ENCODE results near the gene POPDC2.

Gene POPDC2

GRCh38 chr3:119641416-119641815 lies 19.0 kb downstream of the POPDC2 start:
- in situ Hi-C loops (cut with MboI; ENCODE audit: low sequenced_read_pairs): no loop called here

GRCh38 chr3:119639494-119640350 lies 20.7 kb downstream of the POPDC2 start:
- in situ Hi-C loops (cut with MboI; ENCODE audit: low sequenced_read_pairs): no loop called here

GRCh38 chr3:119637679-119638477 lies 22.5 kb downstream of the POPDC2 start:
- in situ Hi-C loops (cut with MboI; ENCODE audit: low sequenced_read_pairs): no loop called here

- in situ Hi-C loops (cut with MboI; ENCODE audit: low sequenced_read_pairs): no loop called here
Observed at GRCh38 chr3:119636891-119637611, 23.3 kb downstream of the POPDC2 start.

GRCh38 chr3:119636249-119636648 lies 24.1 kb downstream of the POPDC2 start:
- in situ Hi-C loops (cut with MboI; ENCODE audit: low sequenced_read_pairs): no loop called here

GRCh38 chr3:119635719-119636118 lies 24.7 kb downstream of the POPDC2 start:
- in situ Hi-C loops (cut with MboI; ENCODE audit: low sequenced_read_pairs): no loop called here

- in situ Hi-C loops (cut with MboI; ENCODE audit: low sequenced_read_pairs): no loop called here
Observed at GRCh38 chr3:119632829-119633228, 27.6 kb downstream of the POPDC2 start.

- in situ Hi-C loops (cut with MboI; ENCODE audit: low sequenced_read_pairs): no loop called here
Observed at GRCh38 chr3:119632216-119632615, 28.2 kb downstream of the POPDC2 start.

- in situ Hi-C loops (cut with MboI; ENCODE audit: low sequenced_read_pairs): no loop called here
Observed at GRCh38 chr3:119631516-119631915, 28.9 kb downstream of the POPDC2 start.

- in situ Hi-C loops (cut with MboI; ENCODE audit: low sequenced_read_pairs): no loop called here
Observed at GRCh38 chr3:119630880-119631329, 29.5 kb downstream of the POPDC2 start.

- in situ Hi-C loops (cut with MboI; ENCODE audit: low sequenced_read_pairs): no loop called here
Observed at GRCh38 chr3:119630128-119630879, 30.1 kb downstream of the POPDC2 start.

- in situ Hi-C loops (cut with MboI; ENCODE audit: low sequenced_read_pairs): no loop called here
Observed at GRCh38 chr3:119628816-119629445, 31.5 kb downstream of the POPDC2 start.

- in situ Hi-C loops (cut with MboI; ENCODE audit: low sequenced_read_pairs): no loop called here
Observed at GRCh38 chr3:119628390-119628789, 32.0 kb downstream of the POPDC2 start.

GRCh38 chr3:119627461-119627860 lies 32.9 kb downstream of the POPDC2 start:
- in situ Hi-C loops (cut with MboI; ENCODE audit: low sequenced_read_pairs): no loop called here

GRCh38 chr3:119626196-119626595 lies 34.2 kb downstream of the POPDC2 start:
- in situ Hi-C loops (cut with MboI; ENCODE audit: low sequenced_read_pairs): no loop called here

- in situ Hi-C loops (cut with MboI; ENCODE audit: low sequenced_read_pairs): no loop called here
Observed at GRCh38 chr3:119625451-119626153, 34.8 kb downstream of the POPDC2 start.

- in situ Hi-C loops (cut with MboI; ENCODE audit: low sequenced_read_pairs): no loop called here
Observed at GRCh38 chr3:119624002-119624720, 36.2 kb downstream of the POPDC2 start.

GRCh38 chr3:119620899-119621298 lies 39.5 kb downstream of the POPDC2 start:
- in situ Hi-C loops (cut with MboI; ENCODE audit: low sequenced_read_pairs): no loop called here

GRCh38 chr3:119619094-119619493 lies 41.3 kb downstream of the POPDC2 start:
- in situ Hi-C loops (cut with MboI; ENCODE audit: low sequenced_read_pairs): no loop called here

Measured in hTERT RPE-1 (cell line).